ENCODE measurements around the gene LCLAT1.

The LCLAT1 gene

GRCh38 chr2:30424231-30424630 lies 22.8 kb upstream of the LCLAT1 start:
- no peak for DNase-seq (ENCODE audit: low spot score)

DNA sequence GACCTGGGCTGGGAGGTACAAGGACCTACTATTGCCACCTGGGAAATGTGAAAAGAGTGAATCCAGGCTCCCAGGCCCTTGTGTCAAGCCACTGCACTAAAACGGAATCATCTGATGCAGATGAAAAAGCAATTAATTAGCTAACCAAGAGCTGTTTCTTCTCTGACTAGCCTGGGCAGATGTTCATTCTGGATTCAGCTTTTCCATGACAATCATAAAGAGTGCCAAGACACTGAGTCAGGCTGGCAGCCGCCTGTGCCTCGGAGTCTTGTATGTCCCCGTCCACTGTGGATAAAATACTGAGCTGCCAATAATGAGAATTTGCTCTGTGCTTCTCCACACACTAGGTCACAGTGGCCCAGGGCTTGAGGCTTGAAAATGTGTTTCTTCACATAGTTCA lies 21.7 kb upstream of the LCLAT1 start:
- peak; percentile 87 for DNase-seq (ENCODE audit: low spot score)

DNA sequence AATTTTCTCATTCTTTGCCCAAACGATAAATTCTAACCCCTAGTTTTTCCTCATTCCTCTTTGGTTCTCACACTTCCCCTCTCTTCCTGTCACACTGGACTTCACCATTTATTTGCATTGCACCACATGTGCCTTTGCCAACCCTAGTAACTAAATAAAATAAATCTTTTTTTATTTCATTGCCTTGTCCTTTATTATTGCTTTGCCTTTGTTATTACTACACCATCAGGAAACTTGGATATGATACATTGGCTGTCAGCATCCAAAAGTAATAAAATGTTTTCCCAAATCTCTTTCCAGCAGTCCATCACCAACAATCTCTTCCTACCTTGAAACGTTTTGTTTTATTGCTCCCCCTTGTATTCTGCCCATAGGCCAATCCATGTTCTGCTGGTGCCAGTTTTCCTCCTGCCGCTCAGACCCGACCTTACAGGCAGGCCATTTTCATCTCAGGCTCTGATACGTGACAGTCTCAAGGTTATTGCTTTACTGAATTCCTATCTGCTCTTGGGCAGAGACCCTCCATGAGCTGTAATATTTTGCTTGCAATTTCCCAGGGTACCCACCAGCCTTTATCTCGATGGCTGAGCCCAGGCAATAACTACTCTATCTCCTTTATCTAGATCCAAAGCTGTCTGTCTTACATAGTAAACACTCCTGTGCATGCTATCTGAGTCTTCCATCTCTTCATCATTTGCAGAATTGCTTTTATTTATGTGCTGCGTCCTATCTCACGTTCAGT lies 19.3 kb upstream of the LCLAT1 start:
- no peak for DNase-seq (ENCODE audit: low spot score)

DNA sequence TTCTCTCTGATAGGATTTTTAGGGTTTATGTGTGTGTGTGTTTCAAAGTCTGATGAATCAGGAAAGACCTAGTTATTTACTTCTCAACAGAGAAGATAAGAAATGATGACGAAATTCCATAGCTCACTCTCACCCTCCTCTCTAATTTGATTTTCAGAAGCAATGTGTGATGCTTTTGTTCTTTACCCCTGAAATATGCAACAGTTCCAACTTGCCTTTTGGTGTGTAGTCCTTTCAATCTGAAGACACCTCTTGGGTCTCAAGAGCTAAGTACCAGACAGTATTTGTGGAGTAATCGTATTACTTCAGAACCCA lies 18.7 kb upstream of the LCLAT1 start:
- DNase-seq (ENCODE audit: low spot score): no peak

DNA sequence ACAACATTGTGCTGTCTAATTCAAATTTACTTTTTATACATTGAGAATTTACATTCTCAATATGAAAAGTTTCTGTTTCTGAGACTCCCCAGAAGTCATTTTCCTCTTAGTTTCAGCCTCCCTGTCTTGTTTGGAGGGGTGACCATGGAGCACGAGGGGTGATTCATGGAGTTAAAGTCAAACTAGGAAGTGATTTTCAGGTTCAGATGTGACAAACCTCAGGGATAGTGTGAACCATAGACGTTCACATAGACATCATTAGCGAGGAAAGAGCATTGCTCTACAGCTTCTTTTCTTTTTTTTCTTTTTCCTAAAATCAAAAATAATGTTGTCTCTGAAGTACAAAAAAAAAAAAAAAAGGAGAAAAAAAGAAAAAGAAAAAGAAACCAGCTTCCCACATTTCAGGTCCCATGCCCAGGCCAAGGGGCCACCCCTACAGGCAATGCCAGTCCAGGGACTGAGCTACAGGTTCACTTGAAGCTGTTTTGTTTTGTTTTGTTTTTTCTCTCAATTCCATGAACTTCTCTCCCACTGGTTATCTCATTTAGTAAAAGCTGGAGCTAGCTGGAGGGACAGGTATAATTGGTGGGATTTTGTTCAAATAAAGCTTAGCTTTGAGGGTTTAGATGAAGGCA lies 18.1 kb upstream of the LCLAT1 start:
- DNase-seq (ENCODE audit: low spot score): no peak

GRCh38 chr2:30433541-30434299 lies 13.3 kb upstream of the LCLAT1 start:
- peak; percentile 11 for DNase-seq (ENCODE audit: low spot score)

- DNase-seq (ENCODE audit: low spot score): no peak
Observed at GRCh38 chr2:30434708-30435107, 12.3 kb upstream of the LCLAT1 start.

GRCh38 chr2:30436859-30437435 lies 10.1 kb upstream of the LCLAT1 start:
- DNase-seq (ENCODE audit: low spot score): peak; percentile 20

GRCh38 chr2:30437809-30438548 lies 9.1 kb upstream of the LCLAT1 start:
- DNase-seq (ENCODE audit: low spot score): no peak

DNA sequence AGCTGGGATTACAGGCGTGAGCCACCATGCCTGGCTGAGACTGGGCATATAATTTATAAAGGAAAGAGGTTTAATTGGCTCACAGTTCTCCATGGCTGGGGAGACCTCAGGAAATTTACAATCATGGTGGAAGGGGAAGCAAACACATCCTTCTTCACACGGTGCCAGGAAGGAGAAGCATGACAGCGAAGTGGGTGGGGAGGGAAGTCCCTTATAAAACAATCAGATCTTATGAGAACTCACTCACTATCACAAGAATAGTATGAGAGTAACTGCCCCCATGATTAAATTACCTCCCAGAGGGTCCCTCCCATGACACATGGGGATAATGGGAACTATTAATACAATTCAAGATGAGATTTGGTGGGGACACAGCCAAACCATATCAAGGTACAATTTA lies 7.8 kb upstream of the LCLAT1 start:
- no peak for DNase-seq (ENCODE audit: low spot score)

DNA sequence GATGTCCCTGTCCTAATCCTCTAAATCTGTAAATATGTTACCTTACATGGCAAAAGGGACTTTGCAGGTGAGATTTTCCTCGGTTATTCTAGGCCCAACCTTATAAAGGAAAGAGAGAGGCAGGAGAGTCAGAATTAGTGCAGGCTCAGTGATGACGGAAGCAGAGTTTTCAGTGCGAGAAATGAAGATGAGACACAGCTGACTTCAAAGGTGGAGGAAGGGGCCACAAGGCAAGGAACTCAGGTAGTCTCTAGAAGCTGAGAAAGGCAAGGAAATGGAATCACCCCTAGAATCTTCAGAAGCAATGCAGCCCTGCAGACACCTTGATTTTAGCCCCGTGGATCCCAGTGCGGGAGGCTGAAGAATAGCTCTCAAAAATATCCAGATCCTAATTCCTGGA lies 7.2 kb upstream of the LCLAT1 start:
- DNase-seq (ENCODE audit: low spot score): no peak

DNA sequence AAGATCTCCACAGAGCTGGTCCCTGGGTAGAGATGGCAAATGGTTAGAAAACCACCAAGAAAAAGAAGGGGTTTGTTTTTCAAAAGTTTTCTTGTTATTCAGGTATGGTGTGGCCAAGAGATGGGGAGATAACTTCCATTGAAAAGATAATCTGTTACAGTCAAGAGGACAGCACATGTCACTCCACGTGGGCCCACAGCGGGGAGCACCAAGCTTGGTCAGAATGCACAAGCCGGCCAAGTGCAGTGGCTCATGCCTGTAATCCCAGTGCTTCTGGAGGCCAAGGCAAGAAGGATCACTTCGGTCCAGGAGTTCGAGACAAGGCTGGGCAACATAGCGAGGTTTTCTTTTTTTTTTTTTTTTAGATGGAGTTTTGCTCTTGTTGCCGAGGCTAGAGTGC lies 6.0 kb upstream of the LCLAT1 start:
- DNase-seq (ENCODE audit: low spot score): no peak

DNA sequence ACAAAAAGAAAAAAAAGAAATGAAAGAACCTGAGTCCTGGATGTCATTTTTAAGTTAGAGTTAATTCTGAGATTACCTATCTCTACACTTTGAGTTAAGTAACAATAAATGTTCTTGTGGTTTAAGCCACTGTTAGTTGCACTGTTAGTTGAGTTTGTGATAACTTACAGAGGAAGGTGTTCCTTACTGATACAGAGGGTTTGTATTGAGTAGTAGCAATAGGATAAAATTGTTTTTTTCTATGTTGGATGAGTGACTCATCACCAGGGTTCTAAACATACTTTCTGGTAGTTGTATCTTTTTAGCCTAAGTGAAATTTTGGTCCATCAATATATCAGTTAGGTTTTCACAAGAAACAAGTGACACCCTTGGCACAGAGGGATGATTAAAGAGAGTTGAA lies 4.0 kb upstream of the LCLAT1 start:
- DNase-seq (ENCODE audit: low spot score): no peak

DNA sequence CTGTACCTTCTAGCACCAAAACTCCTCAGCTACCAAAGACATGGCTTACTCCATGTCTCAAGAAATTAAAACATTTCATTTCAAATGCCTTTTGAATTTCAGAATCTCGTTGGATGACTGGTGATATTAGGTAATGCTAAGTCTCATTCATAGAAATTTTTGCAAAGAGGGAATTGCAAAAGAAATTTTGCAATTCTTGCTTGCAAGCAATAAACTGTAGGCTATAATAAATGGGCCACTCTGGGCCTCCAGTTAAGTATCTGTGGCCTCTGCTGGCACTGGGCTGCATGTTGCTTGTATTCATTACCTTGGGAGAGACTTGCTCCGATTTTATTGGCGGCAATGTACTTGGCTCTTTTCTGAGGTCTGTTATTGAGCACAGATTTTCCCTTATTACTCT lies 2.8 kb upstream of the LCLAT1 start:
- DNase-seq (ENCODE audit: low spot score): peak; percentile 45

- DNase-seq (ENCODE audit: low spot score): no peak
Observed at GRCh38 chr2:30445266-30445821, 1.7 kb upstream of the LCLAT1 start.

GRCh38 chr2:30446602-30447148 lies 371 bp upstream of the LCLAT1 start:
- peak; percentile 25 for DNase-seq (ENCODE audit: low spot score)

DNA sequence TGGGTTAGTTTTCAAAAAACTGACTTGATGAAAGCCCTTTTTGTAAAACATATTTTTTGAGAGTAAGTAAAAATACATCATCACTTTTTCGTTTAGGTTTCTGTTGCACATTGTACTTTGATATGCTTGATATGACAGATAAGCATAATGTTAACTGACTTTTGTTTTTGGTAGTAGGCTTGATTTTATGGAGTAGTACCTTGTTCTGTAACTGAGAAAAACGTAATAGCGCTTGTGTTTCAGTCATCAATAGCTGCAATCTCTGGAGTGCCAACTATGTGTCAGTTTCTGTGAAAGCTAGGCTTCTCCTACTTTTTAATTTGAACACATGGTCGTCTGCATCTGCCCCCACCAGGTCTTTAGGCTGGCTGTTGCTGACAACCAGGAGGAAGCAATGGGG lies 1.3 kb downstream of the LCLAT1 start:
- DNase-seq (ENCODE audit: low spot score): no peak

GRCh38 chr2:30448866-30449265 lies 1.8 kb downstream of the LCLAT1 start:
- no peak for DNase-seq (ENCODE audit: low spot score)

DNA sequence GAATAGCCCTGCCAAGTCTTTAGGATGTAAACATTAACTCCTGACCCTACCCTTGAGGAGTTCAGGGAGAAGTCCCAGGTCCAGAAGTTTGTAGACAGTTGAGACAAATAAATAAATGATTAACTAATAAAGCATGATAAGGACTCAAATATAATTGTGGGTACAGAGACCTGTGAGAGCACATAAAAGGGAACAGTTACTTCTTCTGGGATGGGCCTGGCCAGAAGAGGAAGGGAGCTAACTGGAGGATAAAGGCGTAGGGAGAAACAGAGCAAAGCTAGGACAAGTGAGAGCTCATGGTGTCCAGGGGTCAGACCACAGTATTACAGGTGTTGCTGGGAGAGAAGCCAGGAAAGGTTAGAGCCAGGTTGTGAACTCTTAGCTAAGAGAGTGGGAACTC lies 3.0 kb downstream of the LCLAT1 start:
- DNase-seq (ENCODE audit: low spot score): no peak

DNA sequence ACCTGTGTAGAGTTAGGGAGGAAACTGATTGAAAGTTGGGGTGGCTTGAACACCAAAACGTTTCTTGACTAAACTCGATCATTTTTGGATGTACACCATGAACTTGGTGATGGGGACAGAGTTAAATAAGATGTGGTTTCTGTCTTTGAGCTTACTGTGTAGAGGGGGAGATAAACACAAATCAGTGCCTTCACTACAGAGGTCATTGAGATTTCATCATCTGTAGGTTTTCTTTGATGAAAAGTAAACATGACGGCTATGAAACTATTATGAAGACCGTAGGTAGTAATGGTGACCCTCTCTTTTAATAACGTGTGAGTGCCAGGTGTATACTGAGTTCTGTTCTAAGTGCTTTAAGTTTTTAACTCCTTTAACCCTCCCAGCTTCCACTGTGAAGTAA lies 6.5 kb downstream of the LCLAT1 start:
- no peak for DNase-seq (ENCODE audit: low spot score)

GRCh38 chr2:30454571-30454970 lies 7.5 kb downstream of the LCLAT1 start:
- DNase-seq (ENCODE audit: low spot score): no peak
